Esophagus squamous epithelium (tissue), 5 donors: Measurements from ENCODE around the gene NMUR1. TPM values are rescaled to one million over a fixed set of nuclear protein-coding genes. Genes with fewer than 3 reads are reported as not detected.
"Not testable (repeated sequence)": the region's sequence is repeated elsewhere in the genome, so short reads cannot be mapped to it uniquely, and the experiment has no call there.

Source experiments
- DNase-seq: peaks from one replicate; lab custom pipeline; 2025; lab: John Stamatoyannopoulos, UW
- H3K27ac ChIP-seq, 4 donors: fragments of 200-600 bp; sonication (generic); one replicate each; pipeline ENCODE4 v1.5.1; 2016 to 2019; ENCODE audit warnings: mild to moderate bottlenecking in 1 of 4
- H3K27me3 ChIP-seq, 4 donors: fragments of 200-600 bp; sonication (generic); 1 replicate in 3 of 4; 2 replicates in 1 of 4; pipeline versions ENCODE4 v1.5.1 to v1.6.0; 2017 to 2021; ENCODE audit warnings: antibody characterized with exemption in 1 of 4
- H3K36me3 ChIP-seq, 3 donors: fragments of 200-600 bp; sonication (generic); one replicate each; pipeline ENCODE4 v1.5.1; 2016 to 2019
- H3K4me1 ChIP-seq, 3 donors: fragments of 200-600 bp; sonication (generic); one replicate each; pipeline ENCODE4 v1.5.1; 2017 to 2019
- H3K4me3 ChIP-seq, 4 donors: fragments of 200-600 bp; sonication (generic); 1 replicate in 3 of 4; 2 replicates in 1 of 4; pipeline ENCODE4 v1.5.1; 2016 to 2019; ENCODE audit warnings: mild to moderate bottlenecking in 2 of 4, moderate library complexity in 1 of 4
- H3K9me3 ChIP-seq, 3 donors: fragments of 200-600 bp; sonication (generic); one replicate each; pipeline ENCODE4 v1.5.1; 2016 to 2019
- POLR2A ChIP-seq, 4 donors: fragments of 450-650 bp; IDR thresholded peaks; one replicate each; pipeline ENCODE4 v1.6.1; 2017; ENCODE audit warnings: antibody characterized with exemption in 4 of 4, mild to moderate bottlenecking in 4 of 4, moderate library complexity in 3 of 4
- WGBS, 2 donors: methylation state at CpG; one replicate each; pipeline ENCODE4 v1.1.5; 2018; 5-methylcytosine and 5-hydroxymethylcytosine counted together
- intact Hi-C: fragments of 100-400 bp; cut with DNase I; formaldehyde crosslinking; loops from one replicate; pipeline ENCODE4 v1.15.0; 2022
- total RNA-seq, 4 donors: library from RNA; depleted of rRNA; stranded (reverse); fragments of >200 nt; gene quantifications; one replicate each; pipeline ENCODE4 v1.1.0, GENCODE V29; 2016
- TF ChIP-seq, protein P1 (sequence below), 6 experiments: fragments of 450-650 bp in 4 of 6; fragments of 200-600 bp in 2 of 6; sonication (generic) in 2 of 6; IDR thresholded peaks; one replicate each; pipeline ENCODE4 v1.5.1; 2016 to 2019; ENCODE audit warnings: antibody characterized with exemption in 6 of 6, mild to moderate bottlenecking in 4 of 6, moderate library complexity in 4 of 6
- donor health status: DM: yes; HTN: yes; CAD: no.

The NMUR1 gene
- total RNA-seq, 4 donors from 2014 or later = 0.15 to 1.5 TPM; not detected in 2

DNA sequence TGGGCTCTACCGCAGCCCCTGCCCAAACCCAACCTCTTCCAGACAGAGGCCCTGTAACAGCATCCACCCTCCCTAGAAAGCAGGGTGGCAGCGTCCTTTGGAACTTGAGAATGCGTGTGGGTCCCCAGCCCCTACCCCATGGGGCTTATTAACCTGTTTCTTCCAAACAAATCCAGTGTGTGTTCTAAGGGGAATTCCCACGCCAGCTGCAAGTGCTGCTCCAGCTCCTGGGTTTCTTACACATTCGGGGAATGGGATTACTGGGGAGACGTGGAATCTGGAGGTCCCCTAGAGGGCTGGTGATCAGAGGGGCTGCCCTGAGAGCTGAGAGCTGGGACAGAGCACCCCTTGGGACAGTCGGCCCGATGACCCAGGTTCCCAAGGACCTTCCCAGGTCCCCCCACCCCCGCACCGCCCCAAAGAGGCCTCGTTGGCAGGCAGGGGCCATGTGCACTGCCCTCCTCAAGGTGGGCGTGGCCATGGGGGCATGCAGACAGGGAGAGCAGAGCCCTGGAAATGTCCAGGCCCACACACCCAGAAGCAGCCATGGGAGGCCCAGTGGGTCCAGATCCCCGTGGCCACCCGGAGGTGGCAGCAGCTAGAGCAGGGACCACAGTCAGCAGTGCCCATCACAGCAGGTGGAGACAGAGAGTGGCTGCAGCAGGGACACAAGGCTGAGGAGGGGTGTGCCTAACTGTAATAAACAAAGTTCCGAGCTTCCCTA, 43.6 kb upstream of the NMUR1 start:
- Histone ChIP-seq H3K27me3 (no peaks in the 10 kb centered on the region), H3K9me3 (no peaks in the 10 kb centered on the region)
- WGBS, 2 donors = 91 to 96% methylated on average over 3 to 5 of the region's 15 CpGs

DNA sequence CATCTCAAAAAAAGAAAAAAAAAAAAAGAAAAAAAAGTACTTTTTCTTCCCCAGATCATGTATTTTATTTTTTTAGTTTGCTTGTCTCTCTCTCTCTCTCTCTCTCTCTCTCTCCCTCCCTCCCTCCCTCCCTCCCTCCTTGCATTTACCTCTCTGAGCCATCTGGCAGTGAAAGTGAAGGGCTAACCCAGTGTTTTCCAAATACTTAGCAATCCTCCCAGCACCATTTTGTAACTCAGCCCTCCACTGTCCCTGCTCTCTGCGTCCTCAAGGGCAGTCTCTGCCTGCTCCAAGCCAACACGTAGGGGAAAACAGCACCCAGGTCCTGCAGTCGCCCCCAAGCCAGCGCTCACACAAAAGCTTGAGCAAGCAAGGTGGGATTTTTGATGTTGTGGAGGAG, 42.9 kb upstream of the NMUR1 start:
- Histone ChIP-seq H3K27ac (no peak overlapping the region), H3K36me3 (no peaks in the 10 kb centered on the region), H3K9me3 (no peaks in the 10 kb centered on the region), H3K27me3 (no peaks in the 10 kb centered on the region), H3K4me3 (no peak overlapping the region), H3K4me1 (peaks cover 0 to 17% (median 8%) of the 10 kb centered on the region in 3 donors)
- DNase-seq = no peak
- 58 to 100% methylated on average over 1 to 4 of the region's 4 CpGs for WGBS, 2 donors
- intact Hi-C loops = no loop called here
- TF ChIP-seq, protein P1, sequence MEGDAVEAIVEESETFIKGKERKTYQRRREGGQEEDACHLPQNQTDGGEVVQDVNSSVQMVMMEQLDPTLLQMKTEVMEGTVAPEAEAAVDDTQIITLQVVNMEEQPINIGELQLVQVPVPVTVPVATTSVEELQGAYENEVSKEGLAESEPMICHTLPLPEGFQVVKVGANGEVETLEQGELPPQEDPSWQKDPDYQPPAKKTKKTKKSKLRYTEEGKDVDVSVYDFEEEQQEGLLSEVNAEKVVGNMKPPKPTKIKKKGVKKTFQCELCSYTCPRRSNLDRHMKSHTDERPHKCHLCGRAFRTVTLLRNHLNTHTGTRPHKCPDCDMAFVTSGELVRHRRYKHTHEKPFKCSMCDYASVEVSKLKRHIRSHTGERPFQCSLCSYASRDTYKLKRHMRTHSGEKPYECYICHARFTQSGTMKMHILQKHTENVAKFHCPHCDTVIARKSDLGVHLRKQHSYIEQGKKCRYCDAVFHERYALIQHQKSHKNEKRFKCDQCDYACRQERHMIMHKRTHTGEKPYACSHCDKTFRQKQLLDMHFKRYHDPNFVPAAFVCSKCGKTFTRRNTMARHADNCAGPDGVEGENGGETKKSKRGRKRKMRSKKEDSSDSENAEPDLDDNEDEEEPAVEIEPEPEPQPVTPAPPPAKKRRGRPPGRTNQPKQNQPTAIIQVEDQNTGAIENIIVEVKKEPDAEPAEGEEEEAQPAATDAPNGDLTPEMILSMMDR (IDR thresholded peaks at IDR 0.05) = no peak
- TF ChIP-seq POLR2A (IDR thresholded peaks at IDR 0.05) = no peak

More for the DNA sequence above, 43.6 kb upstream of the NMUR1 start:
- Histone ChIP-seq H3K36me3 (no peaks in the 10 kb centered on the region), H3K27ac (no peak overlapping the region), H3K4me1 (peaks cover 0 to 13% (median 8%) of the 10 kb centered on the region in 3 donors), H3K4me3 (no peak overlapping the region)
- intact Hi-C loops = no loop called here
- DNase-seq = no peak
- TF ChIP-seq, protein P1 (IDR thresholded peaks at IDR 0.05) = no peak
- no peak for TF ChIP-seq POLR2A (IDR thresholded peaks at IDR 0.05)

DNA sequence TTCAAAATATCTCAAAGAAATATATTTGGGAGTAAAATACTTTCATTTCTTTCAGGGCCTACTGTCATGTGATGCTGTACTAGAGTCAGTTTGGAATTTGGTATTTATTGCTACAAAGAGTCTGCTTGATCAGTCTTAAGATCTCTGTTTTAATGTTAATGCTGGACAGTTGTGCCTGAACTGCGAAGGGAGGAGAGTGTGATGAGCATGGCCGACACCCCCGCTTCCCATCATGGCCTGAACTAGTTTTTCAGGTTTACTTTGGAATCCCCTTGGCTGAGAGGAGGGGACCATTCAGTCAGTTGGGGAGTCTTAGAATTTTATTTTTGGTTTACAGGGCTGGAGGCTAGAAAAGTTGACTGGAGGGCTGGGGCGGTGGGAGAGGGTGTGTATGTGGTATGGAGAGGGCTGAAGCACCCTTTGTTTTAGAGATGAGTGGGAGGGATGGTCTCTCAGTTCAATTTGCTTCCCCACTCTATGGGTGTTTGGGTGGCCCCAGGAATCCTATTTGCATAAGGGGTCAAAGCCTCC, 41.5 kb upstream of the NMUR1 start:
- Histone ChIP-seq H3K27ac (no peak overlapping the region), H3K4me3 (no peak overlapping the region), H3K36me3 (no peaks in the 10 kb centered on the region), H3K9me3 (no peaks in the 10 kb centered on the region), H3K27me3 (no peaks in the 10 kb centered on the region), H3K4me1 (peaks cover 0 to 17% (median 8%) of the 10 kb centered on the region in 3 donors)
- WGBS, 2 donors = 44 to 51% methylated on average over 4 of the region's 4 CpGs
- TF ChIP-seq, protein P1 (IDR thresholded peaks at IDR 0.05) = no peak
- TF ChIP-seq POLR2A (IDR thresholded peaks at IDR 0.05) = no peak
- no peak for DNase-seq
- intact Hi-C loops = no loop called here

DNA sequence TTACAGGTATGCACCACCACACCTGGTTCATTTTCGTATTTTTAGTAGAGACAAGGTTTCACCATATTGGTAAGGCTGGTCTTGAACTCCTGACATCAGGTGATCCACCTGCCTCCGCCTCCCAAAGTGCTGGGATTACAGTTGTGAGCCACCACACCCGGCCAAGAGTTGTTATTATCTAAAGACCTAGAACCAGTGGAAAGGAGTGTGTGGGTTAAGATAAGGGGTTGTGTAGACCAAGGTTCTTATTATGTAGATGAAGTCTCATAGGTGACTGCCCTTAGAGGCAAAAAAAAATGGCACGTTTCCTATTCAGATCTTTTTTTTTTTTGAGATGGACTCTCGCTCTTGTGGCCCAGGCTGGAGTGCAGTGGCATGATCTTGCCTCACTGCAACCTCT, 40.7 kb upstream of the NMUR1 start:
- DNase-seq, H3K27ac ChIP-seq, H3K36me3 ChIP-seq, H3K4me3 ChIP-seq, H3K9me3 ChIP-seq, H3K27me3 ChIP-seq, intact Hi-C loops: not testable (repeated sequence)
- H3K4me1 ChIP-seq = peaks cover 0 to 13% (median 8%) of the 10 kb centered on the region in 3 donors
- WGBS, 2 donors = 83 to 84% methylated on average over 5 of the region's 5 CpGs

DNA sequence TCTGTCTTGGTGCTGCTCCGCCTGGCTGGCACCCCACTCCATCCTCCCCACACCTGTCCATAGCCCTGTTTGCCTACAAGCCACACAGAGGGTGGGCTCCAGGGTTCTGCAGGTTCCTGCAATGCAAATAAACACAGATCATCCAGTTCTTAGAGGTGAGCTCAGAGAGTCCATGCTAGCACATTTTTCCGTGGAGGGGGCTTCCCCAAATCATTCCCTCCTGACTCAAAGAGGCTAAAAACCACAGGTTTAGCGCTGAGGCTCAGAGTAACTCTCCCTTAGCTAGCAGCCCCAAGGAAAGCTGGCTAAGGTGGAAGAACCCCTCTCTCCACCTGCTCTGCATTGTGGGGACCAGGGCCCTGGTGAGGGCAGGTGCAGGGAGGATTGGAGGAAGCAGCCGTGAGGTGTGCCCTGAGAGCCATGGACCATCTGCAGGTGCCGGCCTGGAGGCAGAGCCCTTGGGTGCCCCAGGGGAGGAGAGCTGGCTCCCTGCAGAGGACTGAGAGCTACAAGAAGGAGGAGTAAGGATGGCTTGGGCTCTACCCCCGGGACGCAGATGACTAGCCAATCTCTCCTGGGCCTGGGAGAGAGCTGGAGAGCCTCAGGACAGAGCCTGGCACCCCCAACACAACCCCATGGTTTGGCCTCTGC, 38.7 kb upstream of the NMUR1 start:
- no peak for TF ChIP-seq POLR2A (IDR thresholded peaks at IDR 0.05)
- TF ChIP-seq, protein P1 (IDR thresholded peaks at IDR 0.05) = no peak

More for the DNA sequence above, 38.7 kb upstream of the NMUR1 start:
- H3K9me3 ChIP-seq = no peaks in the 10 kb centered on the region
- peaks cover 0 to 14% (median 8%) of the 10 kb centered on the region in 3 donors for H3K4me1 ChIP-seq
- WGBS, 2 donors = 69 to 81% methylated on average over 3 to 5 of the region's 7 CpGs
- H3K27me3 ChIP-seq = no peaks in the 10 kb centered on the region
- no peaks in the 10 kb centered on the region for H3K36me3 ChIP-seq
- H3K4me3 ChIP-seq = no peak overlapping the region
- no peak for DNase-seq
- no peak overlapping the region for H3K27ac ChIP-seq
- intact Hi-C loops = loop anchor here (5.0 kb wide), 1 partner anchor 33 kb away; no protein-coding TSS in a partner anchor
